AG04449 (cell line): ENCODE data around the gene NECTIN3.

Source experiments
- CTCF ChIA-PET: fragments of 350-600 bp; formaldehyde crosslinking; extraction: SDS; loops from one replicate; lab custom pipeline; 2021; ENCODE audit warnings: antibody characterized with exemption; lab: Yijun Ruan, JAX
- POLR2A ChIA-PET: fragments of 400-600, 350-600 bp; formaldehyde crosslinking; extraction: SDS; loops from one replicate; lab custom pipeline; 2020; ENCODE audit warnings: antibody characterized with exemption, inconsistent platforms; lab: Yijun Ruan, JAX
- DNase-seq: peaks from one replicate; pipeline ENCODE4 v3.0.0-alpha.2; 2010; ENCODE audit warnings: low read depth, low spot score
- H3K4me3 ChIP-seq: 2 replicates; pipeline ENCODE4 v1.5.1; 2011; ENCODE audit warnings: low read depth, mild to moderate bottlenecking, control low read depth, low read length
- CTCF ChIP-seq: IDR thresholded peaks from one replicate; pipeline ENCODE4 v1.5.1; 2011; ENCODE audit warnings: mild to moderate bottlenecking, moderate library complexity, low read length, control low read depth, inconsistent platforms; ENCODE audit not compliant: insufficient read depth; ENCODE audit errors: missing control alignments

Gene NECTIN3

DNA sequence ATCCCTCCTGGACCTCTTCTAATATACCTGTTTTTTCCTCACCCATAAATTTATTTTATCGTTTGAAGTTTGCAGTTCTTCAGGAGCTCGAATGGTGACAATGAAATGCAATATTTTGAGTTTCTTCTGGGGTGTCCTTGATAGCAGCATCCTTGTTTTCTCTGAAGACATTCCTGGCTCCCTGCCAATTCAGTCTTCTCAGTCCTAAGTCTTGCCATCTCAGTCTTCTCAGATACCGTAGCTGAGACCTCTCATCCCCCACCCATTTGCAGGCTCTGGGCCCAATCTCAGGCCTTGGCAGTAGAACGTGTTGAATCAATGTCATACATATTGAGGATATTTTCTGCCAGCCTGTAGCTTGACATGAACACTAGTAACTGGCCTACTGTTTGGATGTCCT, 140.9 kb downstream of the NECTIN3 start:
- CTCF ChIA-PET: interaction anchor here (1.3 kb wide), 1 partner anchor 327 kb away, joined by 3 read pairs; no protein-coding TSS in a partner anchor
- POLR2A ChIA-PET: no interaction called here
- DNase-seq: no peak
- no peak overlapping the region for H3K4me3 ChIP-seq
- TF ChIP-seq CTCF: no peak

DNA sequence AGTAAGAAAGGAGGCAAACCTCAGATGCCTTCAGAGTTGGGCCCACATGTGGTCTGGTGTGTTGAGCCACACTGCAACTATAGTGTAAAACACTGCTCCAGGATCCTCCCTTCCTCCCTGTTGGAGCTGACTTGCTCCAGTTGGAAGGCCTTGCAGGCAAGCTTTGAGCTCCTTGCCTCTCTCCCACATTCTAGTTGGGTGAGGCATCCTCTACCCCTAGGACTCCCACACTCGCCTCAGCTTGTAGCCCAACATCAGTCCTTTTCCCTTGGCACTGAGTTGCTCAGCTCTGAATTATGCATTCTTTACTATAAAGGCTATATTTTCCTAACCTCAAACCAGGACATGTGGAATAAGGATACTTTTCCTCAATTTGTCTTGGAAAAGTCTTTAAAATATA, 143.9 kb downstream of the NECTIN3 start:
- POLR2A ChIA-PET: no interaction called here
- H3K4me3 ChIP-seq: no peak overlapping the region
- no peak for TF ChIP-seq CTCF
- CTCF ChIA-PET: no interaction called here
- no peak for DNase-seq

DNA sequence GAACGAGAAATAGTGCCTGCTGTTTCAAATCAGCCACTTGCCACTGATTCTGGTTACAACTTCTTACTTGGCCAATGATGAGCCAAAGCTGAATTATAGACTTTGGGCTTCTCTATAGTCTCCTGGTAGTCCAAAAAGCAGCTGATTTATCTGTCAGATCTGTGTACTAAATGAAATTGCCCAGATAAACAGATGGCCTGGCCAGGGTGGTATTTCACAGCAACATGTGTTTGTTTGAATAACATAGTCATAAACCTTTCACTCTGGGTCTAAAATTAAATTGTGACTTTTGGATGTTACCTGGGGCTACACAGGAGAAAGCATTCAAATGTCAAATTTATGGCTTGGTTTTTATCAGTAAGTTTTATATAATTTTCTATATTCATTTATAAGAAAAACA, 147.0 kb downstream of the NECTIN3 start:
- H3K4me3 ChIP-seq: no peak overlapping the region
- no peak for DNase-seq
- TF ChIP-seq CTCF: no peak
- ChIA-PET POLR2A (no interaction called here), CTCF (no interaction called here)

- no peak for DNase-seq
- no peak for TF ChIP-seq CTCF
- POLR2A ChIA-PET: no interaction called here
- CTCF ChIA-PET: interaction anchor here (1.4 kb wide), 1 partner anchor 19 kb away, joined by 3 read pairs; no protein-coding TSS in a partner anchor
- no peak overlapping the region for H3K4me3 ChIP-seq
These were observed 155.6 kb downstream of the NECTIN3 start for GRCh38 chr3:111227216-111227615.

GRCh38 chr3:111229301-111229700, 157.7 kb downstream of the NECTIN3 start:
- no peak for DNase-seq
- POLR2A ChIA-PET: no interaction called here
- TF ChIP-seq CTCF: no peak
- no peak overlapping the region for H3K4me3 ChIP-seq
- CTCF ChIA-PET: no interaction called here

GRCh38 chr3:111236836-111237713, 165.5 kb downstream of the NECTIN3 start:
- H3K4me3 ChIP-seq: no peak overlapping the region
- ChIA-PET CTCF (interaction anchor here (0.6 to 1.0 kb wide), 3 partner anchors 20 to 341 kb away, joined by 3 read pairs; no protein-coding TSS in a partner anchor), POLR2A (no interaction called here)
- no peak for DNase-seq
- TF ChIP-seq CTCF: no peak
